Activated CD4-positive, alpha-beta T cell treated with anti-CD3 and anti-CD28 coated beads for 24 hours (primary cell): ENCODE measurements around the gene CD109.

Experiments used
- DNase-seq, 2 donors: peaks; one replicate each; pipeline ENCODE4 v3.0.0-alpha.2; 2020; ENCODE audit warnings: low read depth in 2 of 2

Gene CD109

GRCh38 chr6:73858376-73858775 is 162.4 kb downstream of the CD109 start:
- DNase-seq: no peak

- no peak for DNase-seq
Measured at GRCh38 chr6:73860303-73860702, 164.3 kb downstream of the CD109 start.

GRCh38 chr6:73866305-73866704 is 170.3 kb downstream of the CD109 start:
- DNase-seq: no peak

- DNase-seq: no peak
Measured at GRCh38 chr6:73867411-73867810, 171.4 kb downstream of the CD109 start.

GRCh38 chr6:73870907-73871306 is 174.9 kb downstream of the CD109 start:
- no peak for DNase-seq

GRCh38 chr6:73873081-73873480 is 177.1 kb downstream of the CD109 start:
- DNase-seq: no peak
